ENCODE data around the gene GMDS. TPM values are rescaled to one million over a fixed set of nuclear protein-coding genes. Genes with fewer than 3 reads are reported as not detected.
A peak's percentile ranks its signal among the peaks of the same experiment; 100 is the strongest.

GMDS gene
- total and polyA plus RNA-seq, 2 of the 4 experiments (the other 2 are of a cell fraction) = 7.3 to 21.9 TPM

GRCh38 chr6:1856381-1856780 is 389.0 kb downstream of the GMDS start:
- H3K9me3 ChIP-seq (ENCODE audit: control insufficient read depth, insufficient read depth, low read length) = no peaks in the 10 kb centered on the region
- H2BK20ac ChIP-seq (ENCODE audit: low read depth, low read length) = no peak overlapping the region
- no peak overlapping the region for H4K8ac ChIP-seq (ENCODE audit: low read depth in 2 of 2, low read length in 2 of 2)
- intact Hi-C loops (cut with micrococcal nuclease) (no loop called here), in situ Hi-C loops (cut with MboI; ENCODE audit: low sequenced_read_pairs) (no loop called here), dilution Hi-C loops (cut with HindIII; ENCODE audit: low sequenced_read_pairs, unreplicated experiment) (no loop called here)
- no peak overlapping the region for H3K9ac ChIP-seq (ENCODE audit: low read depth, low read length)
- no peak overlapping the region for H3K56ac ChIP-seq (ENCODE audit: extremely low read depth, insufficient read depth, low read length)
- peaks cover 3% of the 10 kb centered on the region; the same call in 1 of the 2 replicates for H3K4me1 ChIP-seq (ENCODE audit: control insufficient read depth, insufficient read depth, low read length)
- H3K36me3 ChIP-seq (ENCODE audit: control insufficient read depth, insufficient read depth, low read length) = no peaks in the 10 kb centered on the region; the same call in 1 of the 2 replicates
- no peak overlapping the region for H4K91ac ChIP-seq (ENCODE audit: insufficient read depth, low read depth, low read length)
- no peak overlapping the region for H2BK120ac ChIP-seq (ENCODE audit: low read depth, low read length)
- WGBS, 2 experiments (ENCODE audit: extremely low coverage in 2 of 2, insufficient read length in 1 of 2) = no CpG with 5 or more reads among the region's 3 CpGs
- no peak overlapping the region for H3K18ac ChIP-seq (ENCODE audit: low read depth, low read length)
- no TSS peak for BruUV-seq (replicated peaks)
- H3K23ac ChIP-seq (ENCODE audit: low read depth, low read length) = no peak overlapping the region
- H3K9me1 ChIP-seq (ENCODE audit: insufficient read depth, low read length) = no peaks in the 10 kb centered on the region; the same call in 1 of the 2 replicates
- H2AK5ac ChIP-seq (ENCODE audit: low read depth, low read length) = no peak overlapping the region
- H2AK9ac ChIP-seq (replicated peaks; ENCODE audit: low read depth, low read length, poor library complexity) = no peak overlapping the region
- no peak overlapping the region for H3K14ac ChIP-seq (replicated peaks; ENCODE audit: low read depth, low read length)
- POLR2A ChIA-PET (ENCODE audit: unreplicated experiment) = no interaction called here
- no peak overlapping the region for H3K4me2 ChIP-seq (ENCODE audit: low read depth, low read length)
- no peak overlapping the region for H3K4ac ChIP-seq (ENCODE audit: low read depth, low read length)
- H2BK15ac ChIP-seq (ENCODE audit: low read depth, low read length) = no peak overlapping the region
- H2BK5ac ChIP-seq (ENCODE audit: low read depth, low read length, poor library complexity, severe bottlenecking) = no peak overlapping the region
- no peak for TF ChIP-seq SMC3 (IDR thresholded peaks at IDR 0.05; ENCODE audit: low read depth, low read length)
- no peak for TF ChIP-seq CHD1 (IDR thresholded peaks at IDR 0.05; ENCODE audit: low read depth, low read length)
- no peak for TF ChIP-seq BHLHE40 (IDR thresholded peaks at IDR 0.05; ENCODE audit: low read depth, low read length)
- TF ChIP-seq MAZ (IDR thresholded peaks at IDR 0.05; ENCODE audit: borderline replicate concordance, low read depth, low read length) = no peak
- TF ChIP-seq NFE2L2 (IDR thresholded peaks at IDR 0.05; ENCODE audit: low read depth, low read length) = no peak
- TF ChIP-seq MAFK (IDR thresholded peaks at IDR 0.05; ENCODE audit: low read depth, low read length) = no peak
- no peak for TF ChIP-seq USF2 (IDR thresholded peaks at IDR 0.05; ENCODE audit: low read depth, low read length)
- TF ChIP-seq POLR2A (IDR thresholded peaks at IDR 0.05; ENCODE audit: low read depth, low read length) = no peak
- no peak for TF ChIP-seq RAD21 (IDR thresholded peaks at IDR 0.05; ENCODE audit: low read length)
- no peak for TF ChIP-seq RCOR1 (IDR thresholded peaks at IDR 0.05; ENCODE audit: insufficient replicate concordance, low read length)
- no peak for TF ChIP-seq CTCF (conservative IDR thresholded peaks at IDR 0.05; ENCODE audit: low read depth, low read length)
- TF ChIP-seq RFX5 (IDR thresholded peaks at IDR 0.05; ENCODE audit: low read depth, low read length) = no peak
- TF ChIP-seq CEBPB (IDR thresholded peaks at IDR 0.05; ENCODE audit: low read depth, low read length) = no peak
- no peak overlapping the region for H4K5ac ChIP-seq (ENCODE audit: low read depth, low read length)
- no peak overlapping the region for H3K27ac ChIP-seq (ENCODE audit: insufficient read depth, low read length)
- CTCF ChIA-PET = no interaction called here
- no peak overlapping the region for H2AFZ ChIP-seq (replicated peaks; ENCODE audit: low read length, poor library complexity)
- H3K4me3 ChIP-seq (ENCODE audit: insufficient read depth, low read depth, low read length) = no peak overlapping the region
- H4K20me1 ChIP-seq (ENCODE audit: insufficient read depth, low read length) = no peaks in the 10 kb centered on the region
- ATAC-seq (ENCODE audit: low read depth) (no peak), DNase-seq (peak; percentile 75)
- H3K79me1 ChIP-seq (ENCODE audit: low read depth in 1 of 2, low read length in 2 of 2) = no peaks in the 10 kb centered on the region
- H3K27me3 ChIP-seq (ENCODE audit: control insufficient read depth, insufficient read depth, low read length) = no peaks in the 10 kb centered on the region
